ENCODE data around the gene ACAP3. TPM values are rescaled to one million over a fixed set of nuclear protein-coding genes. Genes with fewer than 3 reads are reported as not detected.

The ACAP3 gene
- total RNA-seq, 1 donor from 2014 or later, result 97.3 TPM

DNA sequence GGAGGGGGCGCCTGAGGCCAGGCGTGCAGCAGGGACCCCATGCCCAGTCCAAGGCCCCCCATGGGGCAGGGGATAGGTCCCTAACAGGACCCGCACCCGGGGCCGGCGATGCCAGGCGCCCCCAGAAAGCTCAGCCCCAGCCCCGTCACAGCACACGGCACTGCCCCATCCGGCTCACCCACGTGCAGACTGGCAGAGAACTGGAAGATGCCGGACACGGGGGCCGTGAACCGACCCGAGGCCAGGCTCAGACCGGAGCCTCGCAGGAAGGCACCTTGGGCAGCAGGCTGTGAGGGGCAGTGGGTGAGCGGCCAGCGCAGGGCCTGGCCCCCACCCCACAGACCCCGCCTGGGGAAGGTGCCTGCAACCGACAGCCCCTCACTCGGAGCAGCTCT is 64.5 kb downstream of the ACAP3 start:
- H3K27ac Mint-ChIP-seq, result no peak overlapping the region
- no peak for DNase-seq (ENCODE audit: low spot score in 2 of 2, unreplicated experiment in 2 of 2)
- TF ChIP-seq, protein P1, sequence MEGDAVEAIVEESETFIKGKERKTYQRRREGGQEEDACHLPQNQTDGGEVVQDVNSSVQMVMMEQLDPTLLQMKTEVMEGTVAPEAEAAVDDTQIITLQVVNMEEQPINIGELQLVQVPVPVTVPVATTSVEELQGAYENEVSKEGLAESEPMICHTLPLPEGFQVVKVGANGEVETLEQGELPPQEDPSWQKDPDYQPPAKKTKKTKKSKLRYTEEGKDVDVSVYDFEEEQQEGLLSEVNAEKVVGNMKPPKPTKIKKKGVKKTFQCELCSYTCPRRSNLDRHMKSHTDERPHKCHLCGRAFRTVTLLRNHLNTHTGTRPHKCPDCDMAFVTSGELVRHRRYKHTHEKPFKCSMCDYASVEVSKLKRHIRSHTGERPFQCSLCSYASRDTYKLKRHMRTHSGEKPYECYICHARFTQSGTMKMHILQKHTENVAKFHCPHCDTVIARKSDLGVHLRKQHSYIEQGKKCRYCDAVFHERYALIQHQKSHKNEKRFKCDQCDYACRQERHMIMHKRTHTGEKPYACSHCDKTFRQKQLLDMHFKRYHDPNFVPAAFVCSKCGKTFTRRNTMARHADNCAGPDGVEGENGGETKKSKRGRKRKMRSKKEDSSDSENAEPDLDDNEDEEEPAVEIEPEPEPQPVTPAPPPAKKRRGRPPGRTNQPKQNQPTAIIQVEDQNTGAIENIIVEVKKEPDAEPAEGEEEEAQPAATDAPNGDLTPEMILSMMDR (IDR thresholded peaks at IDR 0.05; ENCODE audit: unreplicated experiment), result no peak
- H3K9me3 Mint-ChIP-seq, result no peaks in the 10 kb centered on the region
- H3K4me3 Mint-ChIP-seq, result no peak overlapping the region
- H3K36me3 Mint-ChIP-seq, result no peaks in the 10 kb centered on the region
- H3K4me1 Mint-ChIP-seq, result peaks cover 2% of the 10 kb centered on the region
- peaks cover 12% of the 10 kb centered on the region for H3K27me3 Mint-ChIP-seq (ENCODE audit: low read depth)

DNA sequence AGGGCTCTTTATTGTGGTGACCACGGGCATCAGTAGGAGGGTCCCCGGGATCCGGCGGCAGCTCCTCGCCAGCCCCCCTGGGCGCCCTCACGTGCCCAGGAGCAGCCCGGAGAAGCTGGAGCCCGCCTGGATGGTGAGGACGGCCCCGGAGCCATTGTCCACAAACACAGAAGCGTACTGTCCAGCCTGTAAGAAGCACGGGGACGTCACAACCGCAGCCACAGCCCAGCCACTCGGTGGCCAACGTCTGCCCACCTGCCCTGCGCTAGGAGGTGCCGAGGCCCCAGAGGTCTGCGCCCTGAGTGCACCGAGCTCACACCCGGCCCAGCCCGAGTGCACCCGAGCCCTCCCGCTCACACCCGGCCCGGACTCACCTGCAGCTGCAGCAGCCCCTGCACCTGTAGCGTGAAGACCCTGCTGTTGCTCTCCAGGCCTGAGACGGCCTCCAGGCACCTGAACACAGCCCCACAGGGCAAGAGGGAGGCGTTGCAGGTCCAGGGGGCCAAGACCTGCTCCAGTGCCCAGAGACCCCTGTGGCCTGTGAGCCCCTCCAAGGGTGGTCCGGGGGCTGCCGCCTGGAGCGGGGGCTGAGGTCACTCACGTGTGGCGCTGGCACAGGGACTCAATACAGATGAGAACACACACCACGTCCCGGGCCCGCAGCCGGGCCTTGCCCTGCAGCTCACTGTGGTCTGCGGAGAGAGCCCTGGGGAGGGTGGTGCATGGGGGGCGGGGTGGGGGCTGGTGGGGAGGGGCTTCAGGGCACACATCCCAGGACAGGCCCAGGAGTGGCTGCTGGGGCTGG is 65.1 kb downstream of the ACAP3 start:
- TF ChIP-seq, protein P1 (IDR thresholded peaks at IDR 0.05; ENCODE audit: unreplicated experiment), result no peak
- H3K27ac Mint-ChIP-seq, result no peak overlapping the region
- peaks cover 2% of the 10 kb centered on the region for H3K4me1 Mint-ChIP-seq
- no peak for DNase-seq (ENCODE audit: low spot score in 2 of 2, unreplicated experiment in 2 of 2)
- no peaks in the 10 kb centered on the region for H3K9me3 Mint-ChIP-seq
- no peaks in the 10 kb centered on the region for H3K36me3 Mint-ChIP-seq
- no peak overlapping the region for H3K4me3 Mint-ChIP-seq
- H3K27me3 Mint-ChIP-seq (ENCODE audit: low read depth), result peaks cover 8% of the 10 kb centered on the region

Small RNA genes lying within 50 kb of the gene (microRNA-seq; reads per million reads assigned to microRNA genes)
- 5.9 reads per million, percentile 23 among the genes with 10 or more reads in this experiment for gene MIR6726
- gene MIR6727, result not detected
- 1.2 reads per million for gene MIR6808

Other genes with a start within 250 kb of the ACAP3 start
- 0.27 to 0.57 TPM (median 0.40 TPM) in 3 replicates for gene RNF223, start 233.6 kb downstream of the ACAP3 start, total RNA-seq
- 28.4 to 32.8 TPM (median 31.8 TPM) in 3 replicates for gene C1orf159, start 191.8 kb downstream of the ACAP3 start, total RNA-seq
- 0.32 to 0.47 TPM in 2 of 3 replicates, not detected in the other for gene TTLL10, start 134.1 kb downstream of the ACAP3 start, total RNA-seq
- gene TNFRSF18, start 101.3 kb downstream of the ACAP3 start, total RNA-seq, result 0.51 to 1.2 TPM (median 0.93 TPM) in 3 replicates
- gene TNFRSF4, start 93.8 kb downstream of the ACAP3 start, total RNA-seq, result 0.18 to 0.34 TPM (median 0.29 TPM) in 3 replicates
- 103 to 110 TPM (median 108 TPM) in 3 replicates for gene SDF4, start 75.9 kb downstream of the ACAP3 start, total RNA-seq
- gene B3GALT6, start 75.7 kb downstream of the ACAP3 start, total RNA-seq, result 32.1 to 34.1 TPM (median 33.4 TPM) in 3 replicates
- gene C1QTNF12, start 61.2 kb downstream of the ACAP3 start, total RNA-seq, result 10.2 to 12.2 TPM (median 10.4 TPM) in 3 replicates
- gene UBE2J2, start 34.1 kb downstream of the ACAP3 start, total RNA-seq, result 67.3 to 76.6 TPM (median 75.7 TPM) in 3 replicates
- gene SCNN1D, start 27.5 kb downstream of the ACAP3 start, total RNA-seq, result 16.0 to 17.5 TPM (median 16.8 TPM) in 3 replicates
- 12.7 to 14.5 TPM (median 14.2 TPM) in 3 replicates for gene PUSL1, start 667 bp upstream of the ACAP3 start, total RNA-seq
- gene INTS11, start 16.7 kb upstream of the ACAP3 start, total RNA-seq, result 163 to 165 TPM (median 165 TPM) in 3 replicates
- gene CPTP, start 16.9 kb upstream of the ACAP3 start, total RNA-seq, result 17.8 to 19.3 TPM (median 18.5 TPM) in 3 replicates
- 0.98 to 1.0 TPM (median 1.00 TPM) in 3 replicates for gene TAS1R3, start 23.4 kb upstream of the ACAP3 start, total RNA-seq
- 54.5 to 58.5 TPM (median 54.7 TPM) in 3 replicates for gene DVL1, start 41.5 kb upstream of the ACAP3 start, total RNA-seq
- 157 to 163 TPM (median 161 TPM) in 3 replicates for gene MXRA8, start 50.6 kb upstream of the ACAP3 start, total RNA-seq
- gene AURKAIP1, start 67.3 kb upstream of the ACAP3 start, total RNA-seq, result 75.5 to 78.6 TPM (median 78.3 TPM) in 3 replicates
- gene CCNL2, start 91.4 kb upstream of the ACAP3 start, total RNA-seq, result 396 to 423 TPM (median 405 TPM) in 3 replicates
- gene MRPL20, start 99.4 kb upstream of the ACAP3 start, total RNA-seq, result 87.9 to 98.2 TPM (median 94.7 TPM) in 3 replicates
- 10.9 to 12.3 TPM (median 11.3 TPM) in 3 replicates for gene ANKRD65, start 113.3 kb upstream of the ACAP3 start, total RNA-seq
- 57.0 to 59.1 TPM (median 57.7 TPM) in 3 replicates for gene VWA1, start 127.8 kb upstream of the ACAP3 start, total RNA-seq
- gene ATAD3C, start 141.8 kb upstream of the ACAP3 start, total RNA-seq, result 2.2 to 3.9 TPM (median 2.9 TPM) in 3 replicates
- 38.5 to 43.6 TPM (median 39.2 TPM) in 3 replicates for gene ATAD3B, start 163.8 kb upstream of the ACAP3 start, total RNA-seq
- gene ATAD3A, start 204.2 kb upstream of the ACAP3 start, total RNA-seq, result 31.8 to 35.4 TPM (median 35.3 TPM) in 3 replicates
- gene TMEM240, start 232.7 kb upstream of the ACAP3 start, total RNA-seq, result 16.7 to 18.3 TPM (median 17.3 TPM) in 3 replicates